Measurements from ENCODE around the gene BRAT1.

DNA sequence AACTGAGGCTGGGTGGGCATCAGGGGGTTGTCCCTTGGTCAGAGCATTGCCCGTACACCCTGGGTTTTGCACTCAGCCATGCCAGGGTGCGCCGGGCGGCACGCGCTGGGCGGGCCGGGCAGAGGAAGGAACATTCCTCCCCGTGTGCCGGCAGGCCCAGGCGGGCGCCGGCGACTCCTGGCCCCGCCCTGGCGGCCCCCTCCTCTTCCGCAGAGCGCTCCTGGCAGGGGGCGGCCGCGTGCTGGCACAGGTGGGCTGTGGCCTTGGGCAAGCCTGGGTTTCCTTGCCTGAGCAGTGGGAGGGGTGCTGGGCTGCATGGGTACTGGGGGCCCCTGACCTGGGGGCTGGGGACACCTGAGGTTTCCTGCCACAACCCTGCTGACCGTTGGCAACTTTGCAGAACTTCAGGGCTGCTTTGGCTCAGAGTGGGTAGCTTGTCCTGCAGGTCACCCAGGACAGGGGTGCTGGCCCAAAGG, 31.8 kb downstream of the BRAT1 start:
- TF ChIP-seq, protein P1, sequence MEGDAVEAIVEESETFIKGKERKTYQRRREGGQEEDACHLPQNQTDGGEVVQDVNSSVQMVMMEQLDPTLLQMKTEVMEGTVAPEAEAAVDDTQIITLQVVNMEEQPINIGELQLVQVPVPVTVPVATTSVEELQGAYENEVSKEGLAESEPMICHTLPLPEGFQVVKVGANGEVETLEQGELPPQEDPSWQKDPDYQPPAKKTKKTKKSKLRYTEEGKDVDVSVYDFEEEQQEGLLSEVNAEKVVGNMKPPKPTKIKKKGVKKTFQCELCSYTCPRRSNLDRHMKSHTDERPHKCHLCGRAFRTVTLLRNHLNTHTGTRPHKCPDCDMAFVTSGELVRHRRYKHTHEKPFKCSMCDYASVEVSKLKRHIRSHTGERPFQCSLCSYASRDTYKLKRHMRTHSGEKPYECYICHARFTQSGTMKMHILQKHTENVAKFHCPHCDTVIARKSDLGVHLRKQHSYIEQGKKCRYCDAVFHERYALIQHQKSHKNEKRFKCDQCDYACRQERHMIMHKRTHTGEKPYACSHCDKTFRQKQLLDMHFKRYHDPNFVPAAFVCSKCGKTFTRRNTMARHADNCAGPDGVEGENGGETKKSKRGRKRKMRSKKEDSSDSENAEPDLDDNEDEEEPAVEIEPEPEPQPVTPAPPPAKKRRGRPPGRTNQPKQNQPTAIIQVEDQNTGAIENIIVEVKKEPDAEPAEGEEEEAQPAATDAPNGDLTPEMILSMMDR (IDR thresholded peaks at IDR 0.05) = no peak
- no peak for TF ChIP-seq POLR2A (IDR thresholded peaks at IDR 0.05)

All from lower leg skin (tissue), 3 donors.